Stimulated activated naive CD8-positive, alpha-beta T cell treated with anti-CD3 and anti-CD28 coated beads, Interleukin-15, amount 100 ng/mL, for 72 hours (primary cell): Measurements from ENCODE around the gene METRNL.
"Not testable (repeated sequence)": the region's sequence is repeated elsewhere in the genome, so short reads cannot be mapped to it uniquely, and the experiment has no call there.

ENCODE experiments used
- ATAC-seq: fragments of 150-1000 bp; cut with Tn5 transposase; 2 replicates; pipeline ENCODE4 v1.10.0; 2021; ENCODE audit warnings: mild to moderate bottlenecking, moderate library complexity
- DNase-seq, 2 donors: peaks; one replicate each; pipeline ENCODE4 v3.0.0; 2021 to 2022
- H3K27ac Mint-ChIP-seq, 2 donors: one replicate each; pipeline ENCODE4 v1.8.0; 2022; ENCODE audit warnings: mild to moderate bottlenecking in 2 of 2, mixed read lengths in 2 of 2, moderate library complexity in 2 of 2
- H3K27me3 Mint-ChIP-seq: one replicate; pipeline ENCODE4 v1.8.0; 2022; ENCODE audit warnings: mixed read lengths
- H3K4me1 Mint-ChIP-seq: one replicate; pipeline ENCODE4 v1.8.0; 2022; ENCODE audit warnings: mild to moderate bottlenecking, mixed read lengths
- H3K4me3 Mint-ChIP-seq, 2 donors: one replicate each; pipeline ENCODE4 v1.8.0; 2022; ENCODE audit warnings: mild to moderate bottlenecking in 2 of 2, mixed read lengths in 2 of 2, moderate library complexity in 1 of 2
- H3K9me3 Mint-ChIP-seq, 2 donors: one replicate each; pipeline ENCODE4 v1.8.0; 2022; ENCODE audit warnings: mixed read lengths in 2 of 2

The METRNL gene

DNA sequence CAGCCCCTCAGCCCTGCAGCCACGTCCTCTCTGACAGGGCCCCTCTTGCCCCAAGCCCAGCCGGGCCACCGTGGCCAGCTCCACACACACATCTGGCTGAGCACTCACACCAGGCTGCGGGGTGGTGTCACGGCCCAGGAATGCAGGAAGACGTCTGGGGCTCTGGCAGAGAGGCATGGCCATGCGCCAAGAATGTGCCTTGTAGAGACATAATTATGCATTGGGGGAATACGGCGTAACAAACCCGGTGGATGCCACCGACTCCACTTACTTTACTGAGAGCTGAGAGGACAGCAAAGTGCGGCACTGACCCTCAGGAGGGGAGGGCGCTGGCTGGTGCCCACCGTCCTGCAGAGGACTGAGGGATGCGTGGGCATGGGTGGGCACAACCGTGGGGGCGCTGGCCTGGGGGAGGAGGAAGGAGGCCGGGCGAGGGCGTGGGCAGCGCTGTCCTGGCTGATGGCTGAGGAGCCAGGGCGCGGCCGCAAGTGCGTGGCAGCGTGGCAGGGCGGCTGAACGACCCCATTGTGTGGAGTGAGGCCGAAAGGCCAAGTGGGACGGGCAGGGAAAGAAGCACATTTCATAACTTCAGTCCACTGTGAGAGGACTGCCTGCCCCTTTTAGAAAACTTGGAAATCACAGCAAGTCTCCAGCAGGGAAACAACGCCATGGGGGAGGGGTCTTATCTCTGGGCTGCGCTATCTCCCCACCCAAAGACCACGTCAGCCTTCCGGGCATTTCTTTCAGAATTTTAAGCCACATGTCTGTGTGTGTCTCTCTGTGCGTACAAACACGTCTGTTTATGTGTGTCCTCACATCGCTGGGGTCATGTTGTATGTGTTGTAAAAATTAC, 30.6 kb downstream of the METRNL start:
- Mint-ChIP-seq H3K27me3 (peaks cover 42% of the 10 kb centered on the region), H3K27ac (no peak overlapping the region), H3K4me3 (no peak overlapping the region), H3K9me3 (no peaks in the 10 kb centered on the region), H3K4me1 (no peaks in the 10 kb centered on the region)
- DNase-seq, result no peak
- ATAC-seq, result no peak

DNA sequence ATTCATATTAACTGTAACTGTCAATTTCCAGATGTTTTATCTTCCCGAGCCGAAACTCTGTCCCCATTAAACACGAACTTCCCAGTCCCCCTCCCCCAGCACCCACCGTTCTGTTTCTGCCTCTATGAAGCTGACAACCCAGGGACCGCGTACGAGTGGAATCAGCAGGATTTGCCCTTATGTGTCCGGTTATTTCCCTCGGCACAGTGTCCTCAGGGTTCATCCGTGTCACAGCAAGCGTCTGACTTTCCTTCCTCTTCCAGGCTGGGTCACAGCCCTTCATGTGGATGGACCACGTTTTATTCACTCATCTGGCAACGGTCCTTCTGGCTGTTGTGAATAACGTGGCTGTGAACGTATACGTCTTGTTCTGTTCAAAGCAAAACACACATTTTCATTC, 31.3 kb downstream of the METRNL start:
- Mint-ChIP-seq H3K9me3 (no peaks in the 10 kb centered on the region), H3K4me1 (no peaks in the 10 kb centered on the region), H3K27ac (peak overlapping the region in 1 of 2 donors; percentile 42), H3K4me3 (no peak overlapping the region), H3K27me3 (peaks cover 39% of the 10 kb centered on the region)
- no peak for ATAC-seq
- DNase-seq, result no peak

DNA sequence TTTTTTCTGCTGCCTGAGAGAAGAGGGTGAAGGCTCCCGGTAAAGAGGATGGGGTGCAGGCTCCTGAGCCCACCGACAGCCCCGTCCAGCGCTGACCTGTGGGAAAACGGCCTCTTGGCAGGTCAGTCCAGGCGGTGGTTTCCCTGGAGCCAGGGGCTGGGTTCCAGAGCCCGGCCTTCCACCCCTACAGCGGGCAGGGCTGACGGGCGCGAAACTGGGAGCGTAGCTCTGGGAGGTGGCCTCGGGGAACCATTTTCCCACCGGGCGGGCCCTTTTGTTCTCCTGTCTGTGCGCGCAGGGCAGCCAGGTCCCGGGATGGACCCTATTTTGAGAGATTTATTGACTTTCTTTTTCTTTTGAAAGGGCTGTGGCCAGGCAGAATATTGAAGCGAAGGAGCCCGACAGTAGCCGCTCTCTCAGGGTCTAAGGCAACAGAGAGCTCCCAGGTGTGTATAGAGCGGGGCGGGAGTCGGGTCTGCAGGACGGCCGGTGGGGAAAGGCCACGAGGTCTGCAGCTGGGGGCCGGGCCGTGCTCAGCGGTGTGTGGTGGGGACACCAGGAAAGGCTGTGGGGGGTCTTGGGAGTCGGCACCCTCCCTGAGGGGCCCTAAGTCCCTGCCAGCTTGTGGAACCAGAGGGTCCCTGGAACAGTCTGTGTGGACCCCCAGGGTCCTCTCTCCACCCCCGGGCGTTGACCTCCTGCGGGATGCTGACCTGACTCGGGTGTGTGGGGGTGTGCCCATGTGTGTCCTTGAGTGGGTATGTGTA, 32.3 kb downstream of the METRNL start:
- no peaks in the 10 kb centered on the region for H3K4me1 Mint-ChIP-seq
- ATAC-seq, result peak; percentile 45
- peaks cover 38% of the 10 kb centered on the region for H3K27me3 Mint-ChIP-seq
- no peak overlapping the region for H3K4me3 Mint-ChIP-seq
- DNase-seq, result no peak
- H3K9me3 Mint-ChIP-seq, result no peaks in the 10 kb centered on the region
- no peak overlapping the region for H3K27ac Mint-ChIP-seq

DNA sequence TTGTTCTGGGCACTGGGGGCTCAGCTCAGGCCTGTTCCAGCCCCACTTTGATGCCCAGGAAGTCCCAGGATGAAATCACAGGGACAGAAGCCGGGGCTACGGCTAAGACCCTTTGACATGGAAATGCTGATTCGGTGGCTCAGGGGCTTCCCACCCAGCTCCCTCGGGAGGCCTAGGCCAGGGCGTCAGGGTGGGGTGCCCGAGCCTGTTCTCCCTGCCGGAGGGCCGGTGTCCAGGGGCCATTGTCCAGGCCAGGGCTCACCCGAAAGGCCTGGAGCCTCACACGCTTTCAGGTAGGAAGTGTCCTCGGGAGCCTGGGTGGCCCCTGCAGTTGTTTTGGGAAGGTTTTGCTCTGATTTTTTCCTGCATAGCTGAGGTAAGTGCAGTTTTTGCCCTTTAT, 34.0 kb downstream of the METRNL start:
- H3K4me1 Mint-ChIP-seq, result peaks cover 3% of the 10 kb centered on the region
- peaks cover 28% of the 10 kb centered on the region for H3K27me3 Mint-ChIP-seq
- H3K9me3 Mint-ChIP-seq, result no peaks in the 10 kb centered on the region
- ATAC-seq (no peak), DNase-seq (no peak)
- no peak overlapping the region for H3K4me3 Mint-ChIP-seq
- no peak overlapping the region for H3K27ac Mint-ChIP-seq

DNA sequence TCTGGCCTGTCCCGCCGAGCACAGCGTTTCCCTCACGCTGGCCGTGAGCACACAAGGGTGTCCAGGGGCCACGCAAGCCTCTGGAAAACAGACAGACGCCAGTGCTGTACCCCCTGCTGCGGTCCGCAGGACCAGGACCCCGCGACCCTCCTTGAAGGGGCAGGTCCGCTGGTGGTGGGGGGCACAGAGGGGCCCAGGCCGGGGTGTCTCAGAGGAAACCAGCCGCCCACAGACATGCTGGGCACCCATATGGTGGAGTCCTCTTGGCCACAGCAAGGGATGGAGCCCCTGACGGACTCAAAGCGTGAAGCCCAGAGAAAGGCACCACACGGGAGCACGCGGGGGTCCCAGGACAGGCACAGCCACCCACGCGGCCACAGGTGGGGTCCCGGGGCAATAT, 34.4 kb downstream of the METRNL start:
- ATAC-seq, result no peak
- Mint-ChIP-seq H3K4me1 (peaks cover 7% of the 10 kb centered on the region), H3K27ac (no peak overlapping the region), H3K4me3 (no peak overlapping the region), H3K27me3 (peaks cover 28% of the 10 kb centered on the region), H3K9me3 (no peaks in the 10 kb centered on the region)
- no peak for DNase-seq

DNA sequence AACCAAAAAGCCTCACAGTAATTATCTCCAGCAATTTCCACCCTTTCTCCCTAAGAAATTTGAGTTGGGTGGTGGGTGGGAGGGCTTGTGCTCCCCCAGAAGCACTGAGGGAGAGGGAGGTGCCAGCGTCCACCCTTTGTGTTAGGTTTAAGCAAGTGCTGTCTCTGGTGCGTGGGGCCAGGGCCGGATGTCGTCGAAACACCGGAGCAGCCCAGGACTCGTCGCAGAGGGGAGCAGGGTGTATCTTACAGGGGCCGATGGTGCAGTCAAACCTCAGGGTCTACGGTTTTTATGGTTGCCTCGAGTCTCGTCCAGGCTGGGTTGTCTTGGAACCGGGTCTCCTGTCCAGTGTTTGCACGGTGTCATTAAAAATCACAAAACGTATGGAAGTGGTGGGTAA, 35.3 kb downstream of the METRNL start:
- H3K4me3 Mint-ChIP-seq, result no peak overlapping the region
- H3K27me3 Mint-ChIP-seq, result peaks cover 28% of the 10 kb centered on the region
- no peak for DNase-seq

DNA sequence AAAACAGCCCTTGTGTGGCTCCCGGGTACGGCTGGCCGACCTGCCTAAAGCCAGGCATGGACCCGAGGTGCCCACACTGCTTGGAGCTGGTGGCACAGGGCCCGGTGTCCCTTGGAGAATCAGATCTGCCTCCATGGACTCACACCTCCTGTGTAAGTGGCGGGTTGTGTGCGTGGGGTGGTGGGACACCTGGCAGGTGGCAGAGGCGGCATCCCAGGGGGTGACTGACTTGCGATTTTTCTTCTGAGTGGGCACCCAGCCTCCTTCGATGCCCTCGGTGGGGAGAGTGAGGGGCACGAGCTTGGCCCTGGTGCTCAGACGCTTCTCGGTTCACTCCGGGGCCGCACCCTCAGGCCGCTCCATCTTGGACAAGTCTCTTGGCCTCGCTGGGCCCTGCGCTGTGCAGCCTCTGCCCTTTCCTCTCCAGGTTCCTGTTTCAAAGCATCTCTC, 35.8 kb downstream of the METRNL start:
- H3K4me1 Mint-ChIP-seq, result peaks cover 22% of the 10 kb centered on the region
- DNase-seq, result no peak
- ATAC-seq, result no peak
- H3K4me3 Mint-ChIP-seq, result no peak overlapping the region
- peaks cover 27% of the 10 kb centered on the region for H3K27me3 Mint-ChIP-seq
- H3K27ac Mint-ChIP-seq, result peak overlapping the region in 1 of 2 donors; percentile 50
- H3K9me3 Mint-ChIP-seq, result no peaks in the 10 kb centered on the region

More for the DNA sequence above, 35.3 kb downstream of the METRNL start:
- H3K4me1 Mint-ChIP-seq, result peaks cover 16% of the 10 kb centered on the region
- no peak overlapping the region for H3K27ac Mint-ChIP-seq
- no peak for ATAC-seq
- H3K9me3 Mint-ChIP-seq, result no peaks in the 10 kb centered on the region

DNA sequence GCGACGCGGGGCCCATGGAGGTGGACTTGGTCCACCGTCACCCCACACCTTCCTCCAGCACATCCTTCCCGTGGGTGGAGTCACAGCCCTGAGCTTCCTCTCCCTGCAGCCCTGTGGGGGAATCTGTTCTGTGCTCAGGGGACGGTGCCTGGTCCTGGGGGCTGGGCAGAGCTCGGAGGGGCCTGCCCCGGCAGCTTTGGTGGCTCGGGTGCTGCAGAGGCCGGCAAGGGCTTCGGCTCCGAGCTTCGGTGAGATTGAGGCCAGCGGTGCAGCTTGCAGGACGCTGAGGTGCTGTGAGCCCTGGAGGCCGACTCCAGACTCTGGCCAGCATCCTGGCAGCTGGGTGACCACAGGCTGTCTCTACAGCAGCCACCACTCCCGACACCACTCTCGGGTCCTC, 36.4 kb downstream of the METRNL start:
- Mint-ChIP-seq H3K27me3 (peaks cover 29% of the 10 kb centered on the region), H3K4me3 (no peak overlapping the region), H3K27ac (peak overlapping the region in 1 of 2 donors; percentile 50), H3K9me3 (no peaks in the 10 kb centered on the region), H3K4me1 (peaks cover 27% of the 10 kb centered on the region)
- ATAC-seq (no peak), DNase-seq (no peak)

DNA sequence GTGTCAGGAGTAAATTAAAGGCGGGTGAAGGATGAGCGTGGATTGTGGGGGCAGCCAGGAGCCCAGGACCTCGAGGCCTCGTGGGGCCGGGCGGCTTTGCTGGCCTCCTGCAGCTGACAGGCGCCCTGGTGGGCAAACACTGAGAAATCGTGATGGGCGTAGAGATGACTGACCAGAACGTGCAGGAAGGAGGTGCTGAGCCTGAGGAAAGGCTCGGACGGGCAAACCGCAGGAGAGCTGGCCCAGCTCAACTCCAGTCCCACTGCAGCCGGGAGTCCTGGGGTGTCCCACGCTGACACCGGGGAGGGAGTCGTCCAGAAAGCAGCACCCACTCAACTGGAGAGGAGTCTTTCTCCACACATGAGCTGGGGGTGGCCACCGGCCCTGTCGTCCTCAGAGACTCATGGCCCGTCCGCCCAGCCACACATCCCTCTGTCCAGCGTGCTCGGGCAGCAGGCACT, 36.9 kb downstream of the METRNL start:
- H3K27me3 Mint-ChIP-seq, result peaks cover 28% of the 10 kb centered on the region
- H3K4me3 Mint-ChIP-seq, result no peak overlapping the region
- ATAC-seq (no peak), DNase-seq (no peak)
- H3K9me3 Mint-ChIP-seq, result no peaks in the 10 kb centered on the region
- peaks cover 27% of the 10 kb centered on the region for H3K4me1 Mint-ChIP-seq
- no peak overlapping the region for H3K27ac Mint-ChIP-seq

DNA sequence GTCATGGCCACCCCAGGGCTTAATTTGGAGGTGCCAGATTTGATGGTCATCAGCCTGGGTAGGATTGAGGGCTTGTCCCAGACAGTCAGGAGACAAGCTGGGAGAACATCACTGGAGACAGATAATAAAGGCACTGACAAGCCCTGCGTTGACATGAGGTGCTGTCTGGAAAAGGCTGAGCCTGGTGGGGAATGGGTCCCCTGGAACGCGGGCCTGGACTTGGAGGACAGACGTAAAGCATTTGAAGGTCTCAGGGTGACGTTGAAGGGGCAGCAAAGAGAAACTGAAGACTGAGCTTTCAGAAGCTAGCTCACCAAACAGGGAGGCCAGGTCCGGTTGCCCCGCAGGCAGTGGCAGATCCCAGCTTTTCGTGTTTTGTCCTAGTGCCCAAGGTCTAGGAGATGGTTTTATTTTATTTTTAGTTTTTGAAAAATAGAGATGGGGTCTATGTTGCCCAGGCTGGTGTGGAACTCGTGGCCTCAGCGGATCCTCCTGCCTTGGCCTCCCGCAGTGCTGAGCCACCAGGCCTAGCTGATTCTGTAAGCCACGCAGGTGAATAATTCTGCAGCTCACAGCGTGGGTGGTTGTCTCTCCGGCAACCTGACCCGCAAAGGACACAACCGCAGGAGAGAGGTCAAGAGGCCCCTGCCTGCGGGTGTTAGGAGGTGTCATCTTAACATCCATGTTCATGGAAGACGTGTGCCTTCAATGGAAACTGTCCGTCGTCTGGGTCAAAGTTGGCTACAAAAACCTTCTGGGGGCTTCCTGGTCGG, 37.6 kb downstream of the METRNL start:
- DNase-seq (no peak), ATAC-seq (no peak)
- H3K4me1 Mint-ChIP-seq, result peaks cover 27% of the 10 kb centered on the region
- no peak overlapping the region for H3K27ac Mint-ChIP-seq
- H3K4me3 Mint-ChIP-seq, result no peak overlapping the region
- H3K9me3 Mint-ChIP-seq, result no peaks in the 10 kb centered on the region
- peaks cover 34% of the 10 kb centered on the region for H3K27me3 Mint-ChIP-seq

DNA sequence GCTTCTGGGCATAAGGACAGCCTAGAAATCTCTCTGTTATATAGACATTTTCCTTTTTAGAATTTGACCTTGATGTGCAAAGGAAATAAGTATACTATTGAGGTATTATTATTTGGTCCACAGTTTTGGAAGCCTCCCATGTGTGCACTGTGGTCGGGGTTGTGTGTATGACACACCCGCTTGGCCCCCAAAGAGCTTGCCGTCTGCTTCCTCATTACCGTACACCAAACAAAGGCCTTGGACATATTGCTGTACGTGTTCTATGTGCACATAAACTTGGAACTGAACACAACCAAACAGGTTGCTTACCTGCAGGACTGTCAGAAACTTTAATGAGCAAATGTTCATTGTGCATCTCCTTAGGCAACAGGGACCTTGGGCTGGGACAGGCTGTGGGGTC, 38.2 kb downstream of the METRNL start:
- no peak for ATAC-seq
- Mint-ChIP-seq H3K27ac (no peak overlapping the region), H3K4me1 (peaks cover 27% of the 10 kb centered on the region), H3K4me3 (no peak overlapping the region), H3K27me3 (peaks cover 40% of the 10 kb centered on the region), H3K9me3 (no peaks in the 10 kb centered on the region)
- DNase-seq, result no peak

DNA sequence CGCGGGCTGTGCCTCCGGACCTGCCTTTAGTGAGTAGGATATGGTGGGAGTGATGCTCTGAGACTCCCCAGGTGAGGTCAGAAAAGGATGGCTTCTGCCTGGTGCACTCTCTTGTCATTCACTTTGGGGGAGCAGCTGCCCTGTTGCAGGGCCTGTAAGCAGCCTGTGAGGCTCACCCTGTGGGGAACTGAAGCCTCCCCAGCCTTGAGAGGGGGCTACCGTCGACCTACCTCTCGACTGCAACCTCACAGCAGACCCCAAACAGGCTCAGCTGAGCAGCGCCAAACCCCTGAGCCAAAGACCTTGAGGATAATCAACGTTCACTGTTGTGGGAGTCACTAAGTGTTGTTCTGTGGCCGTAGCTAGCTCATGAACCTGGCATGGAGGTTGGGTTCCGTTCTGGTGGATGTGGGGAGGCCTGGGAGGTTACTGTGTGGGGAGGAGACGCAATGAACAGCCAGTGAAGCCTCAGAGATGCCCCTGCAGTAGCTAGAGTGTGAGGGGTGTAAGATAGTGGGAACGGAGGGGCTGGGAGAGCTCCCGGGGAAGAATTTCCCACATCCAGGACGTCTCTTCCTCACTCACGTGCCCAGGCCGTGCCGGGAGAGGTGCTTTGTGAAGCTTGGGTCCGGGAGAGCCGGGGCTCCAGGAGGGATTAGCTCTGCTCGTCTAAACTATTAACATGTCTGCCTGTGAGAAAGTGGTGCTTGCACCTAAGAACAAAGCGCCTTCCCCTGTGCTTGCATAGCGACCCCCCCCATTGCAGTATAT, 38.8 kb downstream of the METRNL start:
- H3K4me1 Mint-ChIP-seq, result peaks cover 27% of the 10 kb centered on the region
- no peak overlapping the region for H3K27ac Mint-ChIP-seq
- ATAC-seq (no peak), DNase-seq (no peak)
- H3K27me3 Mint-ChIP-seq, result peaks cover 47% of the 10 kb centered on the region
- H3K4me3 Mint-ChIP-seq, result no peak overlapping the region
- H3K9me3 Mint-ChIP-seq, result no peaks in the 10 kb centered on the region

DNA sequence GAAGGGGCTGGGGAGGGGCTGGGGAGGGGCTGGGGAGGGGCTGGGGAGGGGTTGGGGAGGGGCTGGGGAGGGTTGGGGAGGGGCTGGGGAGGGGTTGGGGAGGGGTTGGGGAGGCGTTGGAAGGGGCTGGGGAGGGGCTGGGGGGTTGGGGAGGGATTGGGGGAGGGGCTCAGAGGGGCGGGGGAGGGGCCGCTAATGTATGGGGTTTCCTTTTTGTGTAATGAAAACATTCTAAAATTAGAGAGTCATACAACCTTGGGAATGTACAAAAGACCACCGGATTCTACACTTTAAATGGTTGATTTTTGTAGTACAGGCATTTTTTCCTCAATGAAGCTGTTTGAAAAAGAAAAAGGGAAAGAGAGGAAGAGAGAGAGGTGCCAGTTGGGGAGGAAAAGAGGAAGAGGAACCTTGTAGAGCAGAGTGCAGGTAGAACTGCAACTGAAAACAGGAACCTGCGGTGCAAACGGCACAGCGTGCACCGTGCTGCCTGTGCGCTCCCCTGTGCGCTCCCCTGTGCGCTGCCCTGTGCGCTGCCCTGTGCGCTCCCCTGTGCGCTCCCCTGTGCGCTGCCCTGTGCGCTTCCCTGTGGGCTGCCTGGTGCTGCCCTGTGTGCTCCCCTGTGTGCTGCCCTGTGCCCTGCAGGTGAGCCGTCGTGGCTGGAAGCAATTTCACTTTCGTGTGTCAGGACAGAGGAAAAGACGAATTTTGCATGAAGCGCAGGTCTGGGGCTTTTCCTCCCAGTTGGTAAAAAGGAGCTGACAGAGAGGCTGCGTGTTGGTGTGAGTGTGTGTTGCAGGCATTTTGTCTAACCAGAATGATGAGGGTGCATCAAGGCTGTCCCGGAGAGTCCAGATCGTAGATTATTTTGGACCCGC, 40.8 kb downstream of the METRNL start:
- Mint-ChIP-seq H3K27me3 (peaks cover 61% of the 10 kb centered on the region), H3K4me3 (peak overlapping the region; percentile 50 to 59), H3K4me1 (peaks cover 40% of the 10 kb centered on the region), H3K9me3 (no peaks in the 10 kb centered on the region), H3K27ac (no peak overlapping the region)
- ATAC-seq (peak; percentile 90), DNase-seq (peak in 1 of 2 donors; percentile 45)

DNA sequence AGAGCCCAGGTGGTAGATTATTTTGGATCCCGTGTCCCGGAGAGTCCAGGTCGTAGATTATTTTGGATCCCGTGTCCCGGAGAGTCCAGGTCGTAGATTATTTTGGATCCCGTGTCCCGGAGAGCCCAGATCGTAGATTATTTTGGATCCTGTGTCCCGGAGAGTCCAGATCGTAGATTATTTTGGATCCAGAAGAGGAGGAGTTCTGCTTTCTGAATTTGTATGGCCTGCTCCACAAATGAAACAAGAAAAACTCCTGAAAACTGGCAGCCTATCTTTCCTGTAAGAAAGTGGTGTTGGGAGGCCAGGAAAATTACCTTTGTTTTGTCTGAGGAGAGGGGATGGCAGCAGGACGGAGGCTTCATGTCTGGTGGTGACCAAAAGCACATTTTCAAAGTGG, 42.1 kb downstream of the METRNL start:
- not testable (repeated sequence) for H3K27ac Mint-ChIP-seq, H3K4me3 Mint-ChIP-seq, ATAC-seq, H3K9me3 Mint-ChIP-seq, DNase-seq
- Mint-ChIP-seq H3K4me1 (peaks cover 52% of the 10 kb centered on the region), H3K27me3 (peaks cover 74% of the 10 kb centered on the region)
